GM12872 (cell line): ENCODE measurements around the gene PFKL.

Source experiments
- CTCF ChIP-seq: IDR thresholded peaks from 3 replicates; pipeline ENCODE4 v1.5.1; 2011; ENCODE audit warnings: low read depth, mild to moderate bottlenecking, low read length, moderate library complexity; ENCODE audit not compliant: insufficient read depth

The PFKL gene

GRCh38 chr21:44269090-44269489, 30.8 kb upstream of the PFKL start:
- no peak for TF ChIP-seq CTCF

DNA sequence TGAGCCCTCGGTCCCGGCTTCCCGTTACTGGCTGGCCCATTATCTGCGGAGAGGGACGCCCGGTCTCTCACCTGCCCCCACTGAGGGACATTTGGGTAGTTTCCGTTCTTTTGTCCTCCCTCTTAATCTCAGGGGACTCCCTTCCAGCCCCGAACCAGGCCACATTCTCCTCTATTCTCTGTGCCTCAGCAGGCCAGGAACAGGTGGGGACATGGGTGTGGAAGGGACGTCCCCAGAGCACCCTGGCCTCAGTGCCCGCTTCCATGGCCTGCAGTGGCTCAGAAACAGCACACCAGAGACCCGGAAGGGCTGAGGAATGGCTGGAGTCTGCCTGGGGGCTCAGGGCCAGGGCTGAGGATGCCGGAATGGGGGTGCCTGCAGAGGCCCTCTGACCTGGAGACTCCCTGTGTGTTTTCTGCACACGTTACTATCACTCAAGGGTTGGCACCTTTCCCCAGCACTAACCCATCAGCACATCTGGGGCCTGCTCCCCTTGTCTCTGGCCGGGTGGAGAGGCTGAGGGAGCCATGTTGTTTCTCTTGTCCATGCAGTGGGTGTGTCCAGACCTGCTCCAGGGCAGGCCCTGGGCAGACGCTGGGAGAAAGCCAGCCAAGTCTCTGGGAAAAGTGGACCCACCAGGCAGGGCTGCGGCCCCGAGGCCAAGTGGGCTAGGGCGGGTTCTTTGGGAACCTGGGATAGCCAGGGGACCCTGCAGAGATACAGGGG, 28.1 kb upstream of the PFKL start:
- no peak for TF ChIP-seq CTCF

- no peak for TF ChIP-seq CTCF
Observed at GRCh38 chr21:44272284-44272858, 27.5 kb upstream of the PFKL start.

DNA sequence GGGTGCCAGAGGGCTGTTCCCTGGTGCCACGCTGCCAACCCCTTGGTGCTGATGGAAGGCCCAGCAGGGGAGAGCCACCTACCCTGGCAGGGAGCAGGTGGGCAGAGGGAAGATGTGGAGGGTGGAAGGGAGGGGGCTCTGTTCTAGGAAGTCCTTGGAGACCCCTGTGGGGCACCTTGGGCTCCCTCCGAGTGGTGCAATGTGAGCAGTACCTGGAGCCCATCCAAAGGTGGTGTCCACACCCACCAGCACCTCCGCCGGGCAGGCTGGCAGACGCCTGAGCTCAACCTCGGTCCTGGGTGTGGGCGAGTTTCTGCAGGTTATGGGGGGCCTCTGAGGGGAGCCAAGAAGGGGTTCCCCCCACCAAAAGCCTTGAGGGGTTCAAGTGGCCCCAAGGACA, 26.8 kb upstream of the PFKL start:
- TF ChIP-seq CTCF = no peak

DNA sequence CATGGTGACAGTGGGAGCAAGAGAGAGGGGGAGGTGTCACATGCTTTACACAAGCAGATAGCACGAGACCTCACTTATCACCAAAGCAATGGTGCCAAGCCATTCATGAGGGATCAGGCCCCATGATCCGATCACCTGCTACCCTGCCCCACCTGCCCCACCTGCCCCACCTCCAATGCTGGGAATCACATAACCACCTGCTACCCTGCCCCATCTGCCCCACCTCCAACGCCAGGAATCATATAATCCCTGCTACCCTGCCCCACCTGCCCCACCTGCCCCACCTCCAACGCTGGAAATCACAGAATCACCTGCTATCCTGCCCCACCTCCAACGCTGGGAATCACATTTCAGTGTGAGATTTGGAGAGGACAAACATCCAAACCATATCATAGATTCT, 24.8 kb upstream of the PFKL start:
- TF ChIP-seq CTCF = no peak

DNA sequence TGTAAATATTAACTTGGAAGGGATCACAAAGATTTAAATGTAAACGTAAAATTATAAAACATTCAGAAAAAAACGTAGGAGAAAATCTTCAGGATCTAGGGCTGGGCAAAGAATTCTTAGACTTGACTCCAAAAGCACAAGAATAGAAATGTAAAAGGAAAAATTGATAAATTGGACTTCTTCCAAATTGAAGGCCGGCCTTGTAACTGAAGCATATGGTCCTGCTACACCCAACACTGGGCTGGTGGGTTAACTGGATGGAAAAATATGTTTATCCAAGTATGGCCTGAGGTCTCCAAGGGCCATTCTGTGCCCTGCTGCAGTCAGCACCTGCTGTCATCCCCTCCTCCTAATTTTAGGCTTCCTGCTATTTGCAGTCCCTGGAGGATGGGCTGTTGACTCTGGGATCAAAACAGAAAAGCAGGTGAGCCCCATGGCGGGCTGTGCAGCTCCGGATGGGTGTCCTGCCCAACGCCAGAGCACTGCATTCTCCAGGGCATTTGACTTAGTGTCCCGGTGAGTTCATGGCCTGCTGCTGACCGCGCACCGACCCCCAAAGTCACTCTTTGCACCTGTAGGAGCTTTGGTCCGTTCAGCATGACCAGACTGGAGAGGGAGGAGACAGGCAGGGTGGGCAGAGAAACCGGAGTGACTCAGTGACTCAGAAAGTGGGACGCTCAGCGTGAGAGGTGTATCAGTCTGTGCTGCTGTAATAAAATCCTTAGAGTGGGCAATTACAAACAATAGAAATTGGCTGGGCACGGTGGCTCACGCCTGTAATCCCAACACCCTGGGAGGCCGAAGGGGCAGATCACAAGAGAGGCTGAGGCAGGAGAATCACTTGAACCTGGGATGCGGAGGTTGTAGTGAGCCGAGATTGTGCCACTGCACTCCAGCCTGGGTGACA, 20.2 kb upstream of the PFKL start:
- no peak for TF ChIP-seq CTCF

DNA sequence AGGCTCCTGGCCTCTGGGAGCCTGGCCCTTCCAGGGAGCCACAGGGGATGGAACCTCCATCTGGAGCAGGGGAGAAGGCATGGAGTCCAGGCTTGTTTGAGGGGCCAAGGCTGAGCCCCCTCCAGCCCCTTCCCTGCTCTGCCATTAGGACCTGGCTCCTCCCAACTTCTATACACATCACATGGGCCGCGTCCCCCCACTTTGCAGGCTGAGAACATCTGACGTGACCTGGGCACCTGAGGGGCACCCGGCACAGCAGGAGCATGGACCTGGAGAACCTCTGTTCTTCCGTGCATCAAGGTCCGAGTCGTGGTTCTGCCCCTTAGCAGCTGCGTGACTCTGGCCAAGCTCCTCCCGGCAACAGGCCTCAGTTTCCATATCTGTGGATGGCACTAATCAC, 18.1 kb upstream of the PFKL start:
- no peak for TF ChIP-seq CTCF
